H9 (cell line): ENCODE measurements around the gene ABCD3. TPM values are rescaled to one million over a fixed set of nuclear protein-coding genes. Genes with fewer than 3 reads are reported as not detected.

Source experiments
- DNase-seq: peaks from one replicate; pipeline ENCODE4 v3.0.0-alpha.2; 2017
- H2AFZ ChIP-seq: one replicate; pipeline ENCODE4 v1.6.1; 2013; ENCODE audit warnings: mild to moderate bottlenecking, low read length, control low read depth, moderate library complexity
- H2AK5ac ChIP-seq: 2 replicates; pipeline ENCODE4 v1.6.1; 2013; ENCODE audit warnings: low read length, control low read depth, mixed read lengths; ENCODE audit not compliant: insufficient read length
- H2BK120ac ChIP-seq: one replicate; pipeline ENCODE4 v1.6.1; 2013; ENCODE audit warnings: low read depth, mild to moderate bottlenecking, low read length, control low read depth, inconsistent platforms; ENCODE audit not compliant: poor library complexity, severe bottlenecking
- H2BK12ac ChIP-seq: 2 replicates; pipeline ENCODE4 v1.6.1; 2013; ENCODE audit warnings: low read length, control low read depth, mixed read lengths, low read depth; ENCODE audit not compliant: insufficient read length
- H2BK15ac ChIP-seq: 2 replicates; pipeline ENCODE4 v1.6.1; 2013; ENCODE audit warnings: low read depth, low read length, control low read depth
- H2BK20ac ChIP-seq: one replicate; pipeline ENCODE4 v1.6.1; 2013; ENCODE audit warnings: low read depth, mild to moderate bottlenecking, low read length, control low read depth, inconsistent platforms; ENCODE audit not compliant: poor library complexity, severe bottlenecking
- H2BK5ac ChIP-seq: 2 replicates; pipeline ENCODE4 v1.6.1; 2013; ENCODE audit warnings: low read length, control low read depth, mixed read lengths; ENCODE audit not compliant: insufficient read length
- H3K14ac ChIP-seq: 2 replicates; pipeline ENCODE4 v1.6.1; 2013; ENCODE audit warnings: low read length, control low read depth; ENCODE audit not compliant: insufficient read depth
- H3K18ac ChIP-seq: 2 replicates; pipeline ENCODE4 v1.6.1; 2013; ENCODE audit warnings: low read depth, mild to moderate bottlenecking, mixed read lengths, low read length, control low read depth; ENCODE audit not compliant: insufficient read length
- H3K23ac ChIP-seq: 2 replicates; pipeline ENCODE4 v1.6.1; 2013; ENCODE audit warnings: low read length, control low read depth, mixed read lengths, low read depth; ENCODE audit not compliant: insufficient read length
- H3K23me2 ChIP-seq: 2 replicates; pipeline ENCODE4 v1.6.1; 2013; ENCODE audit warnings: low read depth, mild to moderate bottlenecking, mixed read lengths, low read length, control low read depth; ENCODE audit not compliant: insufficient read length, poor library complexity, severe bottlenecking
- H3K27ac ChIP-seq: 2 replicates; pipeline ENCODE4 v1.5.1; 2013; ENCODE audit warnings: low read length, control low read depth, mixed read lengths, low read depth; ENCODE audit not compliant: insufficient read length
- H3K27me3 ChIP-seq: 2 replicates; pipeline ENCODE4 v1.6.1; 2013; ENCODE audit warnings: low read length, control low read depth, inconsistent platforms; ENCODE audit not compliant: insufficient read depth
- H3K4ac ChIP-seq: 2 replicates; pipeline ENCODE4 v1.6.1; 2013; ENCODE audit warnings: low read depth, mild to moderate bottlenecking, control low read depth, inconsistent platforms, low read length, moderate library complexity
- H3K4me1 ChIP-seq: 2 replicates; pipeline ENCODE4 v1.6.1; 2013; ENCODE audit warnings: low read length, control low read depth, inconsistent platforms; ENCODE audit not compliant: insufficient read depth
- H3K4me2 ChIP-seq: 2 replicates; pipeline ENCODE4 v1.6.1; 2013; ENCODE audit warnings: low read length, control low read depth, mixed read lengths; ENCODE audit not compliant: insufficient read length, insufficient read depth
- H3K56ac ChIP-seq: 2 replicates; pipeline ENCODE4 v1.6.1; 2013; ENCODE audit warnings: low read depth, mild to moderate bottlenecking, mixed read lengths, low read length, control low read depth; ENCODE audit not compliant: insufficient read length
- H3K79me1 ChIP-seq: 2 replicates; pipeline ENCODE4 v1.6.1; 2013; ENCODE audit warnings: low read depth, mild to moderate bottlenecking, moderate library complexity, low read length, control low read depth, inconsistent platforms; ENCODE audit not compliant: insufficient read depth, poor library complexity, severe bottlenecking
- H3K79me2 ChIP-seq: 2 replicates; pipeline ENCODE4 v1.6.1; 2013; ENCODE audit warnings: low read length, control low read depth, inconsistent platforms; ENCODE audit not compliant: insufficient read depth
- H3K9ac ChIP-seq: 2 replicates; pipeline ENCODE4 v1.6.1; 2013; ENCODE audit warnings: low read length, control low read depth, mixed read lengths; ENCODE audit not compliant: insufficient read length; ENCODE audit errors: extremely low read depth
- H3K9me3 ChIP-seq: one replicate; pipeline ENCODE4 v1.6.1; 2013; ENCODE audit warnings: low read depth, low read length, inconsistent platforms; ENCODE audit not compliant: control insufficient read depth
- H3T11ph ChIP-seq: one replicate; pipeline ENCODE4 v1.6.1; 2013; ENCODE audit warnings: mild to moderate bottlenecking, low read length, control low read depth, inconsistent platforms
- H4K20me1 ChIP-seq: one replicate; pipeline ENCODE4 v1.6.1; 2013; ENCODE audit not compliant: control insufficient read depth, insufficient read length, insufficient read depth
- H4K5ac ChIP-seq: 2 replicates; pipeline ENCODE4 v1.6.1; 2013; ENCODE audit warnings: low read depth, mild to moderate bottlenecking, mixed read lengths, low read length, control low read depth; ENCODE audit not compliant: insufficient read length
- H4K8ac ChIP-seq: replicated peaks from 2 replicates; pipeline ENCODE4 v1.6.1; 2013; ENCODE audit warnings: low read length, control low read depth, mixed read lengths, low read depth; ENCODE audit not compliant: insufficient read length
- H4K91ac ChIP-seq: 2 replicates; pipeline ENCODE4 v1.6.1; 2013; ENCODE audit warnings: low read depth, mild to moderate bottlenecking, moderate library complexity, mixed read lengths, low read length, control low read depth; ENCODE audit not compliant: insufficient read length
- H3K27ac Mint-ChIP-seq, 3 experiments: 2 replicates in 2 of 3; 3 replicates in 1 of 3; pipeline ENCODE4 v1.8.0; 2020 to 2021; ENCODE audit warnings: mixed read lengths in 3 of 3, mild to moderate bottlenecking in 1 of 3, moderate library complexity in 1 of 3
- H3K27me3 Mint-ChIP-seq: 2 replicates; pipeline ENCODE4 v1.8.0; 2021; ENCODE audit warnings: low read depth, mild to moderate bottlenecking, moderate library complexity, mixed read lengths
- H3K36me3 Mint-ChIP-seq, 3 experiments: 2 replicates in 2 of 3; 3 replicates in 1 of 3; pipeline ENCODE4 v1.8.0; 2020 to 2021; ENCODE audit warnings: low read depth in 3 of 3, mixed read lengths in 3 of 3; ENCODE audit not compliant: insufficient read depth in 1 of 3
- H3K4me1 Mint-ChIP-seq, 2 experiments: 2 replicates each; pipeline ENCODE4 v1.8.0; 2020; ENCODE audit warnings: mixed read lengths in 2 of 2
- H3K4me3 Mint-ChIP-seq, 2 experiments: 2 replicates in 1 of 2; 3 replicates in 1 of 2; pipeline ENCODE4 v1.8.0; 2020 to 2021; ENCODE audit warnings: mild to moderate bottlenecking in 2 of 2, mixed read lengths in 2 of 2, moderate library complexity in 1 of 2
- H3K9me3 Mint-ChIP-seq, 2 experiments: 2 replicates in 1 of 2; 3 replicates in 1 of 2; pipeline ENCODE4 v1.8.0; 2020; ENCODE audit warnings: mild to moderate bottlenecking in 2 of 2, mixed read lengths in 2 of 2, moderate library complexity in 1 of 2
- WGBS: extraction: QIAGEN DNeasy Blood & Tissue Kit; methylation state at CpG from one replicate; pipeline ENCODE4 v1.1.7; 2013; ENCODE audit warnings: missing lambda C conversion rate, low lambda C conversion rate, mixed read lengths; ENCODE audit not compliant: insufficient read length; ENCODE audit errors: extremely low coverage; 5-methylcytosine and 5-hydroxymethylcytosine counted together
- total RNA-seq: library from RNA; stranded (reverse); gene quantifications from 2 replicates; pipeline ENCODE4 v1.2.1, GENCODE V29; 2021
- TF ChIP-seq, protein P1 (sequence below): fragments of 200-600 bp; sonication (generic); conservative IDR thresholded peaks from 3 replicates; pipeline ENCODE4 v1.8.0; 2021; ENCODE audit warnings: antibody characterized with exemption, mild to moderate bottlenecking

ABCD3 gene
- total RNA-seq, 1 experiment from 2014 or later = 32.0 TPM

DNA sequence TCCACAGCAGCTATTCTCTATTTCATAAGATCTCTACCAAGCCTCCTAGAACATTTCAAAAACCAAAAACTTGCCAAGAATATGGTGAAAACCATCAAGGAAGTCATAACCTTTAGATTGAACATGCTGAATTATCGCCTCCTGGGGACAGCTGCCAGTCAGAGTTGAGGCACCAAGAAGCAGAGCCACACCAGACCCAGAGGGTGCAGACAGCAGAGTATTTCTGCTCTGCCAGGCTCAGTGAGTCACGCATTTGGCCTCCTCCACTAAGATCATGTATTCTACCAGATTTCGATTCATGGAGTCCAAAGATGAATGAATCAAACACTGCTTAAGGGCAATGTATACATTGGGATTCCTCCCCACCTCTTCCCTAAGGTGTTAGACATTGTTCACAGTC, 121.3 kb downstream of the ABCD3 start:
- no peaks in the 10 kb centered on the region; the same call in 1 of the 2 replicates for H3K27me3 ChIP-seq
- H2AFZ ChIP-seq = no peak overlapping the region
- H2BK12ac ChIP-seq = no peak overlapping the region
- H3T11ph ChIP-seq = no peak overlapping the region
- H4K91ac ChIP-seq = no peak overlapping the region
- Mint-ChIP-seq H3K9me3 (0 out of 5 replicates have a peak, but pooled peaks cover 0 to 2% of the 10 kb centered on the region in 2 experiments), H3K4me3 (peak overlapping the region in 1 of 2 experiments; percentile 84; a peak in 2 of 5 replicates), H3K4me1 (peaks cover 36 to 47% of the 10 kb centered on the region in 2 experiments), H3K36me3 (peaks cover 4 to 55% (median 24%) of the 10 kb centered on the region in 3 experiments; a peak in 6 of 7 replicates), H3K27me3 (peaks cover 19% of the 10 kb centered on the region), H3K27ac (no peak overlapping the region)
- no peak overlapping the region for H3K4me2 ChIP-seq
- no peak overlapping the region for H3K14ac ChIP-seq
- H3K56ac ChIP-seq = no peak overlapping the region
- H3K23ac ChIP-seq = no peak overlapping the region
- H3K4ac ChIP-seq = no peak overlapping the region
- H2AK5ac ChIP-seq = no peak overlapping the region
- H3K23me2 ChIP-seq = peaks cover 17% of the 10 kb centered on the region
- no peak overlapping the region for H2BK120ac ChIP-seq
- no peaks in the 10 kb centered on the region for H3K79me2 ChIP-seq
- no peak overlapping the region for H3K18ac ChIP-seq
- H4K8ac ChIP-seq = no peak overlapping the region
- TF ChIP-seq, protein P1, sequence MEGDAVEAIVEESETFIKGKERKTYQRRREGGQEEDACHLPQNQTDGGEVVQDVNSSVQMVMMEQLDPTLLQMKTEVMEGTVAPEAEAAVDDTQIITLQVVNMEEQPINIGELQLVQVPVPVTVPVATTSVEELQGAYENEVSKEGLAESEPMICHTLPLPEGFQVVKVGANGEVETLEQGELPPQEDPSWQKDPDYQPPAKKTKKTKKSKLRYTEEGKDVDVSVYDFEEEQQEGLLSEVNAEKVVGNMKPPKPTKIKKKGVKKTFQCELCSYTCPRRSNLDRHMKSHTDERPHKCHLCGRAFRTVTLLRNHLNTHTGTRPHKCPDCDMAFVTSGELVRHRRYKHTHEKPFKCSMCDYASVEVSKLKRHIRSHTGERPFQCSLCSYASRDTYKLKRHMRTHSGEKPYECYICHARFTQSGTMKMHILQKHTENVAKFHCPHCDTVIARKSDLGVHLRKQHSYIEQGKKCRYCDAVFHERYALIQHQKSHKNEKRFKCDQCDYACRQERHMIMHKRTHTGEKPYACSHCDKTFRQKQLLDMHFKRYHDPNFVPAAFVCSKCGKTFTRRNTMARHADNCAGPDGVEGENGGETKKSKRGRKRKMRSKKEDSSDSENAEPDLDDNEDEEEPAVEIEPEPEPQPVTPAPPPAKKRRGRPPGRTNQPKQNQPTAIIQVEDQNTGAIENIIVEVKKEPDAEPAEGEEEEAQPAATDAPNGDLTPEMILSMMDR = no peak
- WGBS = no CpG with 5 or more reads among the region's 3 CpGs
- no peak overlapping the region for H3K27ac ChIP-seq
- H3K9ac ChIP-seq = no peak overlapping the region
- no peaks in the 10 kb centered on the region for H3K79me1 ChIP-seq
- H4K5ac ChIP-seq = no peak overlapping the region
- H2BK5ac ChIP-seq = no peak overlapping the region
- H3K9me3 ChIP-seq = no peaks in the 10 kb centered on the region
- H4K20me1 ChIP-seq = no peaks in the 10 kb centered on the region
- no peak for DNase-seq
- H3K4me1 ChIP-seq = no peaks in the 10 kb centered on the region
- no peak overlapping the region for H2BK15ac ChIP-seq
- no peak overlapping the region for H2BK20ac ChIP-seq
